Measurements from ENCODE around the gene TMEM183A. TPM values are rescaled to one million over a fixed set of nuclear protein-coding genes. Genes with fewer than 3 reads are reported as not detected.

Gene TMEM183A
- total and polyA plus RNA-seq, 2 of the 4 experiments (the other 2 are of a cell fraction): 56.8 to 63.1 TPM

DNA sequence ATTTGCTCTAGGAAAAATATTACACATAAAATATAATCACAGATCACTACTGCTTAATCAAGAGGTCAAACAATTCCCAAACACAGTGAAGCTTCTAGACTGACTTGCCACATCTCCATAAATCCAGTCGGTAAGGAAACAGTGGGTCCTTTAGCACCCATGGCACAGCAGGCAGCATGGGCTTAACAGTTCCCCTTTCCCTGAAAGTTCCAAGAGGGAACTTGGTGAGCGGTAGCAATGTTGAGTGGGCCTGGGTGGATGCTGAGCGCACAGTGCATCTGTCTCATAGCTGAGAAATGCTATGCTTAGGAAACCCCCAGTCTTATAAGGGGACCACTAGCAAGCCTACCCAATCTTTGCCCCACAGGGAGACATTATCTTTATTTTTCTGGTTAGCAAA, 32.3 kb upstream of the TMEM183A start:
- POLR2A ChIA-PET (ENCODE audit: unreplicated experiment): no interaction called here
- Histone ChIP-seq H3K27me3 (ENCODE audit: control insufficient read depth, insufficient read depth, low read length) (peaks cover 44% of the 10 kb centered on the region), H3K4ac (ENCODE audit: low read depth, low read length) (no peak overlapping the region), H3K27ac (ENCODE audit: insufficient read depth, low read length) (no peak overlapping the region), H3K14ac (replicated peaks; ENCODE audit: low read depth, low read length) (no peak overlapping the region), H3K9ac (ENCODE audit: low read depth, low read length) (no peak overlapping the region), H2AK5ac (ENCODE audit: low read depth, low read length) (no peak overlapping the region), H3K4me2 (ENCODE audit: low read depth, low read length) (no peak overlapping the region), H2BK15ac (ENCODE audit: low read depth, low read length) (no peak overlapping the region), H2BK20ac (ENCODE audit: low read depth, low read length) (no peak overlapping the region), H3K18ac (ENCODE audit: low read depth, low read length) (no peak overlapping the region), H3K9me3 (ENCODE audit: control insufficient read depth, insufficient read depth, low read length) (no peaks in the 10 kb centered on the region), H3K4me3 (ENCODE audit: insufficient read depth, low read depth, low read length) (no peak overlapping the region), H4K8ac (ENCODE audit: low read depth in 2 of 2, low read length in 2 of 2) (no peak overlapping the region), H3K23ac (ENCODE audit: low read depth, low read length) (no peak overlapping the region), H3K4me1 (ENCODE audit: control insufficient read depth, insufficient read depth, low read length) (no peaks in the 10 kb centered on the region), H2AFZ (replicated peaks; ENCODE audit: low read length, poor library complexity) (no peak overlapping the region), H4K20me1 (ENCODE audit: insufficient read depth, low read length) (no peaks in the 10 kb centered on the region), H2BK5ac (ENCODE audit: low read depth, low read length, poor library complexity, severe bottlenecking) (no peak overlapping the region), H4K91ac (ENCODE audit: insufficient read depth, low read depth, low read length) (no peak overlapping the region), H4K5ac (ENCODE audit: low read depth, low read length) (no peak overlapping the region), H3K79me1 (ENCODE audit: low read depth in 1 of 2, low read length in 2 of 2) (no peaks in the 10 kb centered on the region), H2AK9ac (replicated peaks; ENCODE audit: low read depth, low read length, poor library complexity) (no peak overlapping the region), H3K36me3 (ENCODE audit: control insufficient read depth, insufficient read depth, low read length) (no peaks in the 10 kb centered on the region), H2BK120ac (ENCODE audit: low read depth, low read length) (no peak overlapping the region), H3K9me1 (ENCODE audit: insufficient read depth, low read length) (no peaks in the 10 kb centered on the region), H3K56ac (ENCODE audit: extremely low read depth, insufficient read depth, low read length) (no peak overlapping the region)
- intact Hi-C loops (cut with micrococcal nuclease) (loop anchor here (2.0 kb wide), 1 partner anchor 74 kb away; no protein-coding TSS in a partner anchor), dilution Hi-C loops (cut with HindIII; ENCODE audit: low sequenced_read_pairs, unreplicated experiment) (no loop called here), in situ Hi-C loops (cut with MboI; ENCODE audit: low sequenced_read_pairs) (no loop called here)
- no peak for ATAC-seq (ENCODE audit: low read depth)
- TF ChIP-seq NFE2L2 (IDR thresholded peaks at IDR 0.05; ENCODE audit: low read depth, low read length) (no peak), MAZ (IDR thresholded peaks at IDR 0.05; ENCODE audit: borderline replicate concordance, low read depth, low read length) (no peak), RCOR1 (IDR thresholded peaks at IDR 0.05; ENCODE audit: insufficient replicate concordance, low read length) (no peak), SMC3 (IDR thresholded peaks at IDR 0.05; ENCODE audit: low read depth, low read length) (no peak), MXI1 (IDR thresholded peaks at IDR 0.05; ENCODE audit: borderline replicate concordance, low read depth, low read length) (no peak), BHLHE40 (IDR thresholded peaks at IDR 0.05; ENCODE audit: low read depth, low read length) (no peak), CEBPB (IDR thresholded peaks at IDR 0.05; ENCODE audit: low read depth, low read length) (no peak), POLR2A (IDR thresholded peaks at IDR 0.05; ENCODE audit: low read depth, low read length) (no peak), MAFK (IDR thresholded peaks at IDR 0.05; ENCODE audit: low read depth, low read length) (no peak)
- DNase-seq: no peak
- CTCF ChIA-PET: no interaction called here
- no TSS peak for BruUV-seq (replicated peaks)
- no CpG with 5 or more reads among the region's 3 CpGs for WGBS, 2 experiments (ENCODE audit: extremely low coverage in 2 of 2, insufficient read length in 1 of 2)
